Measurements from ENCODE around the gene C6orf15.
A peak's percentile ranks its signal among the peaks of the same experiment; 100 is the strongest.

DNA sequence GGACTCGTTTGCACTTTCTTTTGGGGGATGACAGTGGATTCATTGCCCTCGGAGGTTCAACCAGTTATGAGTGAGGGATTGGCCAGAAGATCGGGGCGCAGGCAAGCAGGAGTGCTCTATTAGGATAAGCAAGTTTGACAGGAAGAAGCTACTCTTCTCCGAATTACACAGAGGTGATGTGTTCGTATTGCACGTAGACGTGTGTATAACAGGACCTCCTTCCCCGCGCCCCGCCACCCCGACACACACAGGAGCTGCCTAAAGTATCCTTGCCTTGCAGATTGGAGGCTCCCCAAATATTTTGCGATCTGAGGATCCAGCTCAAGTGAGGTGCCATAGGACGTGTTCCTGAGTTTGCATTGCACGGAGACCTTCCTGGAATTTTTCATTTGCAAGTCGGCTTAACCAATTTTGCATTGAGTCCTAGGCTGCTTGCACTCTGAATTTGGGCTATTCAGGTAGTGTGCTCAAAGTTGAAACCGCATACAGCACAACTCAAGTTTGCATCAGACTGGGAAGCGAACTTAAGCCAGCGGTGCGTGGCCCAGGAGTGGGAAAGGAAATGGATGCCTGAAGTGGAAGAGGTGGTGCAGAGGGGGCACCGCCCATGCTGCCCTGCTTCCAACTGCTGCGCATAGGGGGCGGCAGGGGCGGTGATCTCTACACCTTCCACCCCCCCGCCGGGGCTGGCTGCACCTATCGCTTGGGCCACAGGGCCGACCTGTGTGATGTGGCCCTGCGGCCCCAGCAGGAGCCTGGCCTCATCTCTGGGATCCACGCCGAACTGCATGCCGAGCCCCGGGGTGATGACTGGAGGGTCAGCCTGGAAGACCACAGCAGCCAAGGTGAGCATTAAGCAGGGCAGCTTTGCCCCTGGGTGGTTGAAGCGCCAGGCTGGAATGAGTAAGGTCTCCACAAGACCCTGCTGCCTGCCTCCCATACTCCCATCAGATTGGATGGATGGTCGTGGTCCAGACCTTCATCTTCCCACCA is 46.8 kb upstream of the C6orf15 start:
- TF ChIP-seq CTCF (conservative IDR thresholded peaks at IDR 0.05; ENCODE audit: low read length), result peak; percentile 31
- TF ChIP-seq EZH2phosphoT487 (IDR thresholded peaks at IDR 0.05; ENCODE audit: borderline replicate concordance), result no peak
